ENCODE results near the gene DNAH1. TPM values are rescaled to one million over a fixed set of nuclear protein-coding genes. Genes with fewer than 3 reads are reported as not detected.
A peak's percentile ranks its signal among the peaks of the same experiment; 100 is the strongest.

Gene DNAH1
- total RNA-seq, 4 donors from 2014 or later, result 1.4 to 6.8 (median 2.0) TPM

DNA sequence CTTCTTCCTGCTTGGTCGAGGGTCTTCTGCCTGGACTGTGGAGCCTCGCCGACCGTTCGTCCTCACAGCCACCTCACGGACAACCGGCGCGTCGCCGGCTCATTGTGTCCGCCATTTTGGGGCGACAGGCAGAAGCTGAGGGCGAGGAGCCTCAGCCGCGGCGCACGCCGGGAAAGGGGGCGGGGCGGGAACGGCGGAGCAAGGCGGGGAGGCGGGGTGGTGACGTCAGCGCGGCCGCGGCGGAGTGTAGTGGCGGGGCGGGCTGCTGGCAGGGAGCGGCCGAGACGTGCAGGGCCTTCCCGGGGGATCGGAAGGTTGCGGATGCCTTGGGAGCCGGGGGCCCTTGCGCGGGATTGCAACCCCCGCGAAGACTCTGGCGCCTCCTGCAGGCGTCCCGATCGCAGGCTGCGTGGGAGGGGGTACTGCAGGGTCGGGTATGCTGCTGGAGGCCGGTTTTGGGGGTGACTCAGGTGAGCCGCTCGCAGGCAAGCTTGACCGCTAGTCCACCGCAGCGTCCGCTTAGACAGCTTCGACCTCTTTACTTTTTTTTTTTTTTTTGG is 37.5 kb upstream of the DNAH1 start, which contains the start of gene WDR82:
Gene WDR82, minus strand, starts transcription at position 140 of the 560 bp plus-strand sequence. CDS start 288 bp downstream, outside the sequence.
- in situ Hi-C loops (cut with MboI; ENCODE audit: low sequenced_read_pairs in 4 of 4), result loop anchor here in 2 of 4 donors (5.0 kb wide), 1 partner anchor 46 kb away; no protein-coding TSS in a partner anchor

DNA sequence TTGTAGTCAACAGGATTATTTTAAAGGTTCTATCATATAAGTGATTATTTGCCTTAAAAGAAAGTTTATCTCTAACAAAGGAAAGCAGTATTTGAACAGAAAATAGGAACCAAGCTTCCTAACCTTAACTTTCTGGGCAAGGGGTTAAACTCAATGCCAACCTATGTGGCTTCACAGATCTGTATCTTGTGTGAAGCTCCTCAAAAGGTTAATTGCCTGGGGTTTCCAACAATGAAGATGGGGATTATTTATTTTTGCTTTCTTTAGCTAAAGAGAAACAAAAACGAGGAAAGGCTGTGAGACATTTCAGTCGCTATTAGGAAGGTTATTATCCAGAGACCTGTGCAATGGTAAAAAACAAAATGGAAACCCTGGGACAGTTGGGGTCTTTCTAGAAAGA is 36.5 kb upstream of the DNAH1 start:
- Histone ChIP-seq H3K36me3 (no peaks in the 10 kb centered on the region), H3K27me3 (no peaks in the 10 kb centered on the region), H3K4me1 (peaks cover 44 to 48% of the 10 kb centered on the region in 2 donors), H3K9me3 (no peaks in the 10 kb centered on the region), H3K27ac (peak overlapping the region; percentile 89 to 97 (median 94)), H3K4me3 (peak overlapping the region; percentile 0 to 95 (median 47))
- intact Hi-C loops (cut with DNase I; ENCODE audit: low total_unique reads) (loop anchor here (5.0 to 10.0 kb wide), 2 partner anchors 128 to 225 kb away; partner anchors contain the start of gene DUSP7), in situ Hi-C loops (cut with MboI; ENCODE audit: low sequenced_read_pairs in 4 of 4) (loop anchor here in 2 of 4 donors (5.0 kb wide), 1 partner anchor 47 kb away; no protein-coding TSS in a partner anchor)
- ATAC-seq (no peak), DNase-seq (no peak)
- no peak for TF ChIP-seq POLR2A (IDR thresholded peaks at IDR 0.05)
- TF ChIP-seq, protein P1, sequence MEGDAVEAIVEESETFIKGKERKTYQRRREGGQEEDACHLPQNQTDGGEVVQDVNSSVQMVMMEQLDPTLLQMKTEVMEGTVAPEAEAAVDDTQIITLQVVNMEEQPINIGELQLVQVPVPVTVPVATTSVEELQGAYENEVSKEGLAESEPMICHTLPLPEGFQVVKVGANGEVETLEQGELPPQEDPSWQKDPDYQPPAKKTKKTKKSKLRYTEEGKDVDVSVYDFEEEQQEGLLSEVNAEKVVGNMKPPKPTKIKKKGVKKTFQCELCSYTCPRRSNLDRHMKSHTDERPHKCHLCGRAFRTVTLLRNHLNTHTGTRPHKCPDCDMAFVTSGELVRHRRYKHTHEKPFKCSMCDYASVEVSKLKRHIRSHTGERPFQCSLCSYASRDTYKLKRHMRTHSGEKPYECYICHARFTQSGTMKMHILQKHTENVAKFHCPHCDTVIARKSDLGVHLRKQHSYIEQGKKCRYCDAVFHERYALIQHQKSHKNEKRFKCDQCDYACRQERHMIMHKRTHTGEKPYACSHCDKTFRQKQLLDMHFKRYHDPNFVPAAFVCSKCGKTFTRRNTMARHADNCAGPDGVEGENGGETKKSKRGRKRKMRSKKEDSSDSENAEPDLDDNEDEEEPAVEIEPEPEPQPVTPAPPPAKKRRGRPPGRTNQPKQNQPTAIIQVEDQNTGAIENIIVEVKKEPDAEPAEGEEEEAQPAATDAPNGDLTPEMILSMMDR (IDR thresholded peaks at IDR 0.05 in 4 of 5, conservative IDR thresholded peaks at IDR 0.05 in 1 of 5), result no peak

More for the DNA sequence above, 37.5 kb upstream of the DNAH1 start, which contains the start of gene WDR82:
- TF ChIP-seq, protein P1 (IDR thresholded peaks at IDR 0.05 in 4 of 5, conservative IDR thresholded peaks at IDR 0.05 in 1 of 5), result peak; percentile 40 to 68 (median 59)
- peak; percentile 82 to 88 for TF ChIP-seq POLR2A (IDR thresholded peaks at IDR 0.05)
- Histone ChIP-seq H3K9me3 (no peaks in the 10 kb centered on the region), H3K27ac (peak within 1 kb of the TSS; percentile 89 to 97 (median 94)), H3K4me1 (peaks cover 52 to 58% of the 10 kb centered on the region in 2 donors), H3K4me3 (peak within 1 kb of the TSS; percentile 66 to 95 (median 82)), H3K36me3 (no peaks in the 10 kb centered on the region), H3K27me3 (no peaks in the 10 kb centered on the region)
- intact Hi-C loops (cut with DNase I; ENCODE audit: low total_unique reads), result loop anchor here (1.0 to 10.0 kb wide), 3 partner anchors 43 to 224 kb away; partner anchors contain the start of gene DUSP7
- peak; percentile 87 to 90 for ATAC-seq
- peak; percentile 95 to 96 for DNase-seq

DNA sequence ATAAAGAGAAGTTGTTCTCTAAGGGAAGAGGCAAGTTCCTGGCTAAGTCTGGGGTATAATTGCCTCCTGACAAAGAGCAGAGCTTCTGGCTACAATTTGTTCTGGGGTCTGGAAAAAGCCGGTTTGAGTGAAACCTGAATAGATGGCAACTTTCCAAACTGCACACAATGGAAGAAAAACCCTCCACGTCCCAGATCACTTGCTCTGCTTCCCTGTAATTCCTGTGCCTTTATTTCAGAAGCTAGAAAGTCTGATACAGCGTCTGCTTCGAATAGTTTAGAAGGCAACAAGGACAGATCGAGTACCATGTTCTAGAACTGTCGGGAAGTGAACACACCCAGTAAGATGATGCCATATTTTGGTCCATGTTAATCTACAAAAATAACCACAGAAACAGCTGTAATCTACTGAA is 36.1 kb upstream of the DNAH1 start:
- Histone ChIP-seq H3K27me3 (no peaks in the 10 kb centered on the region), H3K9me3 (no peaks in the 10 kb centered on the region), H3K4me1 (peaks cover 39 to 43% of the 10 kb centered on the region in 2 donors), H3K36me3 (no peaks in the 10 kb centered on the region), H3K4me3 (peak overlapping the region in 2 of 4 donors; percentile 0), H3K27ac (peak overlapping the region; percentile 89 to 97 (median 94))
- ATAC-seq (peak in 1 of 2 donors; percentile 29), DNase-seq (no peak)
- intact Hi-C loops (cut with DNase I; ENCODE audit: low total_unique reads), result loop anchor here (10.0 kb wide), 1 partner anchor 175 kb away; the partner anchor contains the start of genes NISCH and TNNC1
- in situ Hi-C loops (cut with MboI; ENCODE audit: low sequenced_read_pairs in 4 of 4), result no loop called here
- TF ChIP-seq, protein P1 (IDR thresholded peaks at IDR 0.05 in 4 of 5, conservative IDR thresholded peaks at IDR 0.05 in 1 of 5), result no peak
- TF ChIP-seq POLR2A (IDR thresholded peaks at IDR 0.05), result no peak

DNA sequence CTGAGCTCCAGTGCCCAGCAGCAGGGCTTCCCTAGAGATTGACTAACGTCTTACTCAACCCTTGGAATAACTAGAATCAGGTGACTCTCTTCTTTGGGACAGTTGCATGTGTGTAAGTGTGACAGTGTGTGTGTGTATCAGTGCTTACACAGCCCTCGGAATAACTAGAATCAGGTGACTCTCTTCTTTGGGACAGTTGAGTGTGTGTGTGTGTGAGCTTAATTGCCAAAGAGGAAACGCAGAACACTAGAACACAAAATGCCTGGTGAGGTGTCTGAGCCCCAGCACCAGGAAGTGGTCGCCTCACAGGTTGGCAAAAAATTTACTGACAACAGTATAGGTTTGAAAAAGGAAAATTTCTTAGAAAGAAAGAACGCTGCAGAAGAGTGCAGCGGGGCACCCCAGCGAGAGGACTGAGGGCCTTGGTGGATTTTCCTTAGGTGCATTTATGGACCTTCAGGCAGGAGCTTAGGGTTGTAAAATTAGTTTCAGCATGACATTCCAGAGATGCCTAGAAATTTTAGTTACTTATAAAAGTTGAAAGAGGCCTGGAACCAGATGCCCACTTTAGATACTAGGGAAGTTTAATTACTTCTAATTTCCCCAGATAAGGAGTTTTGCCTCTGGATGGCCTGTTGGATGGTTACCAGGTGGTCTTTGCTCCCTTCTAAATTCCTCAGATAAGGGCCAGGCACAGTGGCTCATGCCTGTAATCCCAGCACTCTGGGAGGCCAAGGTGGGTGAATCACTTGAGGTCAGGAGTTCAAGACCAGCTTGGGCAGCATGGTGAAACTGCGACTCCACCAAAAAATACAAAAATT is 33.9 kb upstream of the DNAH1 start:
- Histone ChIP-seq H3K27ac (peak overlapping the region; percentile 11 to 28 (median 20)), H3K36me3 (no peaks in the 10 kb centered on the region), H3K4me3 (no peak overlapping the region), H3K4me1 (peaks cover 25 to 28% of the 10 kb centered on the region in 2 donors), H3K9me3 (no peaks in the 10 kb centered on the region), H3K27me3 (no peaks in the 10 kb centered on the region)
- intact Hi-C loops (cut with DNase I; ENCODE audit: low total_unique reads), result loop anchor here (10.0 kb wide), 1 partner anchor 173 kb away; the partner anchor contains the start of genes NISCH and TNNC1
- in situ Hi-C loops (cut with MboI; ENCODE audit: low sequenced_read_pairs in 4 of 4), result no loop called here
- no peak for DNase-seq
- TF ChIP-seq POLR2A (IDR thresholded peaks at IDR 0.05), result no peak
- TF ChIP-seq, protein P1 (IDR thresholded peaks at IDR 0.05 in 4 of 5, conservative IDR thresholded peaks at IDR 0.05 in 1 of 5), result no peak
- ATAC-seq, result no peak
